HG03135 (cell line): ENCODE measurements around the gene FAM222A.

ENCODE experiments used
- ATAC-seq: cut with Tn5 transposase; IDR thresholded peaks from one replicate; pipeline ENCODE4 v1.9.1; 2021; ENCODE audit warnings: mild to moderate bottlenecking, moderate library complexity; ENCODE audit not compliant: unreplicated experiment

The FAM222A gene

GRCh38 chr12:109710747-109711595, 2.7 kb upstream of the FAM222A start:
- ATAC-seq, result no peak

- ATAC-seq, result no peak
These were observed 1.8 kb upstream of the FAM222A start for GRCh38 chr12:109711596-109712461.

- peak; percentile 22 for ATAC-seq
These were observed 702 bp downstream of the FAM222A start for GRCh38 chr12:109714141-109714912.

GRCh38 chr12:109714913-109715244, 1.3 kb downstream of the FAM222A start:
- ATAC-seq, result no peak

- ATAC-seq, result no peak
These were observed 1.9 kb downstream of the FAM222A start for GRCh38 chr12:109715310-109716091.

- ATAC-seq, result no peak
These were observed 2.5 kb downstream of the FAM222A start for GRCh38 chr12:109716092-109716479.

- no peak for ATAC-seq
These were observed 3.1 kb downstream of the FAM222A start for GRCh38 chr12:109716512-109717389.

GRCh38 chr12:109717390-109718357, 4.0 kb downstream of the FAM222A start:
- ATAC-seq, result no peak

GRCh38 chr12:109718390-109718789, 4.8 kb downstream of the FAM222A start:
- ATAC-seq, result no peak

- ATAC-seq, result no peak
These were observed 5.7 kb downstream of the FAM222A start for GRCh38 chr12:109719123-109720022.

GRCh38 chr12:109720152-109720856, 6.7 kb downstream of the FAM222A start:
- no peak for ATAC-seq

GRCh38 chr12:109720857-109721189, 7.2 kb downstream of the FAM222A start:
- no peak for ATAC-seq

- ATAC-seq, result no peak
These were observed 7.7 kb downstream of the FAM222A start for GRCh38 chr12:109721276-109721675.

- ATAC-seq, result no peak
These were observed 8.5 kb downstream of the FAM222A start for GRCh38 chr12:109722022-109722720.

- ATAC-seq, result no peak
These were observed 9.1 kb downstream of the FAM222A start for GRCh38 chr12:109722721-109723094.

- no peak for ATAC-seq
These were observed 9.8 kb downstream of the FAM222A start for GRCh38 chr12:109723311-109723881.
